Skin epidermis (tissue), 12 donors: ENCODE data around the gene FBN1.
A peak's percentile ranks its signal among the peaks of the same experiment; 100 is the strongest.

ENCODE experiments used
- H3K27ac ChIP-seq, 21 experiments: fragments of 200-600 bp; sonication (generic) in 11 of 21; one replicate each; pipeline ENCODE4 v1.5.0; 2020; ENCODE audit warnings: mild to moderate bottlenecking in 3 of 21, inconsistent platforms in 2 of 21, moderate library complexity in 2 of 21
- H3K4me3 ChIP-seq, 7 experiments: fragments of 200-600 bp; sonication (generic) in 2 of 7; one replicate each; pipeline ENCODE4 v1.5.0; 2020; ENCODE audit warnings: inconsistent platforms in 2 of 7, mild to moderate bottlenecking in 2 of 7, moderate library complexity in 1 of 7

The FBN1 gene

GRCh38 chr15:48565560-48566482 lies 79.7 kb downstream of the FBN1 start:
- peak overlapping the region in 4 of 21 experiments; percentile 22 to 50 (median 36) for H3K27ac ChIP-seq
- no peak overlapping the region for H3K4me3 ChIP-seq

GRCh38 chr15:48564690-48565089 lies 80.8 kb downstream of the FBN1 start:
- Histone ChIP-seq H3K27ac (peak overlapping the region in 2 of 21 experiments; percentile 5 to 12), H3K4me3 (no peak overlapping the region)

GRCh38 chr15:48563934-48564333 lies 81.6 kb downstream of the FBN1 start:
- Histone ChIP-seq H3K27ac (no peak overlapping the region), H3K4me3 (no peak overlapping the region)

- H3K27ac ChIP-seq = peak overlapping the region in 5 of 21 experiments; percentile 9 to 47 (median 23)
- no peak overlapping the region for H3K4me3 ChIP-seq
Measured at GRCh38 chr15:48560321-48561051, 85.0 kb downstream of the FBN1 start.

- H3K27ac ChIP-seq = peak overlapping the region in 9 of 21 experiments; percentile 30 to 63 (median 47)
- no peak overlapping the region for H3K4me3 ChIP-seq
Measured at GRCh38 chr15:48559285-48559684, 86.2 kb downstream of the FBN1 start.

GRCh38 chr15:48558226-48558625 lies 87.3 kb downstream of the FBN1 start:
- no peak overlapping the region for H3K4me3 ChIP-seq
- peak overlapping the region in 2 of 21 experiments; percentile 41 to 47 for H3K27ac ChIP-seq

- H3K27ac ChIP-seq = peak overlapping the region in 1 of 21 experiments; percentile 79
- H3K4me3 ChIP-seq = no peak overlapping the region
Measured at GRCh38 chr15:48557335-48557734, 88.2 kb downstream of the FBN1 start.

GRCh38 chr15:48556159-48556897 lies 89.2 kb downstream of the FBN1 start:
- no peak overlapping the region for H3K4me3 ChIP-seq
- H3K27ac ChIP-seq = peak overlapping the region in 3 of 21 experiments; percentile 13 to 79 (median 43)

GRCh38 chr15:48555241-48555881 lies 90.1 kb downstream of the FBN1 start:
- Histone ChIP-seq H3K27ac (peak overlapping the region in 4 of 21 experiments; percentile 5 to 79 (median 30)), H3K4me3 (no peak overlapping the region)

- Histone ChIP-seq H3K27ac (peak overlapping the region in 6 of 21 experiments; percentile 18 to 79 (median 45)), H3K4me3 (no peak overlapping the region)
Measured at GRCh38 chr15:48554112-48554511, 91.4 kb downstream of the FBN1 start.

GRCh38 chr15:48553559-48553958 lies 92.0 kb downstream of the FBN1 start:
- no peak overlapping the region for H3K4me3 ChIP-seq
- H3K27ac ChIP-seq = peak overlapping the region in 5 of 21 experiments; percentile 39 to 79 (median 61)

GRCh38 chr15:48550822-48551525 lies 94.5 kb downstream of the FBN1 start:
- no peak overlapping the region for H3K27ac ChIP-seq
- H3K4me3 ChIP-seq = no peak overlapping the region

GRCh38 chr15:48548455-48548854 lies 97.1 kb downstream of the FBN1 start:
- Histone ChIP-seq H3K4me3 (no peak overlapping the region), H3K27ac (peak overlapping the region in 3 of 21 experiments; percentile 17 to 64 (median 39))

- Histone ChIP-seq H3K27ac (peak overlapping the region in 7 of 21 experiments; percentile 1 to 64 (median 26)), H3K4me3 (no peak overlapping the region)
Measured at GRCh38 chr15:48547286-48547685, 98.2 kb downstream of the FBN1 start.

- H3K4me3 ChIP-seq = no peak overlapping the region
- H3K27ac ChIP-seq = peak overlapping the region in 5 of 21 experiments; percentile 1 to 71 (median 39)
Measured at GRCh38 chr15:48546296-48546695, 99.2 kb downstream of the FBN1 start.

- Histone ChIP-seq H3K27ac (no peak overlapping the region), H3K4me3 (no peak overlapping the region)
Measured at GRCh38 chr15:48544778-48545177, 100.7 kb downstream of the FBN1 start.

GRCh38 chr15:48541341-48542278 lies 103.9 kb downstream of the FBN1 start:
- H3K27ac ChIP-seq = peak overlapping the region in 9 of 21 experiments; percentile 11 to 62 (median 36)
- no peak overlapping the region for H3K4me3 ChIP-seq
